Measurements from ENCODE around the gene MEGF9.

MEGF9 gene

DNA sequence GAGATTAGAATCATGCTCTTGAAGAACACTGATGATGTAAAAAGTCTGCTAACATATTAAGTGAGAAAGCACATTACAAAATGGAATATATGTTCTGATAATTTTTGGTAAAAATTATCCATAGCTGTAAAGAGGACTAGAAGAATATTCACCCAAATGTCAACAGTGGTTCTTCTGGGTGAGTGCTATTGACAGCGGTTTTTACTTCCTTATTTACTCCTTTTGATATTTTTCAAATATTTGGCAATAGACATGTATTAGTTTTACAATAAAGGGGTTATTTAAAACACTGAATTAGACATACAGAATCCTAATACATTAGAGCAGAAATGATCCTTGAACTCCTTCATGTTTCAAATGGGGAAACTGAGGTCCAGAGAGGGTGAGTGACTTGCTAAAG, 26.9 kb upstream of the MEGF9 start:
- Mint-ChIP-seq H3K27me3 (no peaks in the 10 kb centered on the region), H3K4me3 (no peak overlapping the region), H3K9me3 (peaks cover 0 to 2% of the 10 kb centered on the region in 2 donors), H3K4me1 (no peaks in the 10 kb centered on the region), H3K27ac (no peak overlapping the region), H3K36me3 (peaks cover 2 to 9% of the 10 kb centered on the region in 2 donors)
- no peak for DNase-seq
- ATAC-seq (replicated peaks), result no peak

GRCh38 chr9:120740132-120740531, 25.9 kb upstream of the MEGF9 start:
- Mint-ChIP-seq H3K27ac (peak overlapping the region; percentile 20), H3K27me3 (no peaks in the 10 kb centered on the region), H3K9me3 (no peaks in the 10 kb centered on the region), H3K36me3 (peaks cover 0 to 10% of the 10 kb centered on the region in 2 donors), H3K4me1 (peaks cover 6 to 8% of the 10 kb centered on the region in 2 donors), H3K4me3 (no peak overlapping the region)
- DNase-seq (no peak), ATAC-seq (replicated peaks) (no peak)

GRCh38 chr9:120737416-120738165, 23.3 kb upstream of the MEGF9 start:
- Mint-ChIP-seq H3K4me1 (peaks cover 11 to 13% of the 10 kb centered on the region in 2 donors), H3K36me3 (peaks cover 0 to 6% of the 10 kb centered on the region in 2 donors), H3K9me3 (no peaks in the 10 kb centered on the region), H3K4me3 (no peak overlapping the region), H3K27me3 (no peaks in the 10 kb centered on the region), H3K27ac (no peak overlapping the region)
- no peak for ATAC-seq (replicated peaks)
- DNase-seq, result no peak

- Mint-ChIP-seq H3K27me3 (no peaks in the 10 kb centered on the region), H3K4me3 (no peak overlapping the region), H3K36me3 (peaks cover 0 to 6% of the 10 kb centered on the region in 2 donors), H3K4me1 (peaks cover 11 to 13% of the 10 kb centered on the region in 2 donors), H3K9me3 (no peaks in the 10 kb centered on the region), H3K27ac (no peak overlapping the region)
- DNase-seq (no peak), ATAC-seq (replicated peaks) (no peak)
These were observed 22.6 kb upstream of the MEGF9 start for GRCh38 chr9:120736881-120737280.

GRCh38 chr9:120735415-120736126, 21.3 kb upstream of the MEGF9 start:
- DNase-seq (no peak), ATAC-seq (replicated peaks) (peak; percentile 50 to 56)
- Mint-ChIP-seq H3K27ac (no peak overlapping the region), H3K9me3 (no peaks in the 10 kb centered on the region), H3K4me3 (no peak overlapping the region), H3K4me1 (peaks cover 13% of the 10 kb centered on the region in 2 donors), H3K27me3 (no peaks in the 10 kb centered on the region), H3K36me3 (peaks cover 0 to 6% of the 10 kb centered on the region in 2 donors)

GRCh38 chr9:120734607-120735410, 20.5 kb upstream of the MEGF9 start:
- no peak for DNase-seq
- Mint-ChIP-seq H3K27ac (no peak overlapping the region), H3K36me3 (peaks cover 0 to 6% of the 10 kb centered on the region in 2 donors), H3K4me1 (peaks cover 13% of the 10 kb centered on the region in 2 donors), H3K27me3 (no peaks in the 10 kb centered on the region), H3K4me3 (no peak overlapping the region), H3K9me3 (no peaks in the 10 kb centered on the region)
- no peak for ATAC-seq (replicated peaks)

DNA sequence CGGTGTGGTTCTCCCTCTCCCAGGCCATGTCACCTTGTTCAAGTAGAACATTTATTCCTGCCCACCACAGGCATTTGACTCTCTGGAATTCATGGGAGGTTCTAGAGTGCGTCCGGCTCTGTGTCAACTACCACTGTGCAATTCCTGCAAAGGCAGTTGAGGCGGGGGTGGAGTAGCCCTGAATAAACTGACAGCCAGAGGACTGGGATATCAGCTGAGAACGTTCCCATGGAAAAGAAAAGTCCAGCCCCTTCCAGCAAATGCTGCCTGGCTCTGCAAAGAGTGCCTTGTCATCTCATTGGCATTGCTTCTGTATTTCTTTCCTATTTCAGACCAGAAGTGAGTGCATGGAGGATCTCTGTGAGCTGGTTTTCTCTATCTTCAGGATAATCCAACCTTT, 18.9 kb upstream of the MEGF9 start:
- no peak for ATAC-seq (replicated peaks)
- Mint-ChIP-seq H3K36me3 (peaks cover 0 to 6% of the 10 kb centered on the region in 2 donors), H3K9me3 (no peaks in the 10 kb centered on the region), H3K4me3 (no peak overlapping the region), H3K27me3 (no peaks in the 10 kb centered on the region), H3K4me1 (peaks cover 13% of the 10 kb centered on the region in 2 donors), H3K27ac (no peak overlapping the region)
- no peak for DNase-seq

DNA sequence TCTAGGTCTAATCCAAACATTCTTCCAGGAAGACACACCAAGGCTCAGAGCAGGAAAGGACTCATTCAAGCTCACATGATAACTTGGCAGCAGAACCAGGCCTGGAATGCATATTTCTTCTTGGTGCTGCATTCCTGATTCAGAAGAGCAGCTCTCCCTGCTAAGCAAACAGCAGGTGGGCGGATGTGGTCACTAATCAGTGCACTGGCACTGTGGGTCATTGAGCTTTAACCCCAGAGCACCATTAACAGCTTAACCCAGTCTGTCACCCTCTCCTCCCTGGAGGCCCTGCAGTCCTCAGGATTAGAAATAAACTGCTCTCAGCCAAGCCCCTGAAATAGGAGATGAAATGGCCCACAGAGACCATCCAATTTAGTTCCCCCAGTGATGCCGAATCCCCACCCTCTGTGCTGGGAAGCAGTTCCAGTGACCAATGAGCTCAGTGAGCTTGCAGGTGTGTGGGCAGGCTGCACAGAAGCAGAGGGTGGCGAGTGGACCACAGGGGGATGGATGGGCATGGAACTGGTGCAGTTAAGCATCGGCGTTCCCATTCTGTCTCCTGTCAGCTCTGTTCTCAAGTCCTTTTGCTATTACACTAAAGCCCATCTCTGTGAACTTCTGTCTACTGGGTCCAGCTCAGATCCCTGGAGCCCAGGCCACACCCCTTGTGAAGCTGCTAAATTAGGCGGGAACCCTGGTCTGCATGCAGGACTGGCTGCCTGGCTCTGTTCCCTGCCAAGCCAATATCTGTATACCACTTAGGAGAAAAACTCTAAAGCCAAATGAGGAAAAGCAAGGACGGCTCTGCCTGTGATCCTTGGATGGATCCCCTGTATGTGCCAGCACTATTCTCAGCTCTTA, 16.6 kb upstream of the MEGF9 start:
- H3K4me3 Mint-ChIP-seq, result no peak overlapping the region
- H3K4me1 Mint-ChIP-seq, result peaks cover 13% of the 10 kb centered on the region in 2 donors
- peaks cover 0 to 4% of the 10 kb centered on the region in 2 donors for H3K36me3 Mint-ChIP-seq
- no peak for ATAC-seq (replicated peaks)
- H3K9me3 Mint-ChIP-seq, result no peaks in the 10 kb centered on the region
- H3K27me3 Mint-ChIP-seq, result no peaks in the 10 kb centered on the region
- H3K27ac Mint-ChIP-seq, result no peak overlapping the region
- no peak for DNase-seq

DNA sequence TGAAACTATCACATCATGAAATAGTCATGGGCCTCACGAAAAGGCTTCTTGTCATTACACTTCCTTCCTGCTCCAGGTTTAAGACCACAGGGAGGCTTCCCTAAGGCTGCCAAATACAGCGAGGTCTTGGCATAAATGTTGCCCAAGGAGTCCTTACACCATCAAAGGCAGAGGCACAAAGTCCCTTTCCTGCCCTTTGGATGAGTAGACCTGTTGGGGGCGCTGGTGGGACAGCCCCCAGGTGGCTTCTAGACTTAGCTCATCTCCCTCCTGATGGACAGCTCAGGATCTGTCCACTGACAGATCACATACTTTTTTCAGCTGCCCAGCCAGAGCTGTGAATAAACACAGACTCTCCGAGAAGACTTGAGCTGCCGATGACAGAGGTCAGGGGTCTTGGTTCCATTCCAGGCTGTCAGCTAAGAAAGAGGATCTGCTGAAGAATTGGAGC, 15.5 kb upstream of the MEGF9 start:
- Mint-ChIP-seq H3K4me1 (peaks cover 2 to 3% of the 10 kb centered on the region in 2 donors), H3K36me3 (no peaks in the 10 kb centered on the region), H3K27me3 (no peaks in the 10 kb centered on the region), H3K9me3 (no peaks in the 10 kb centered on the region), H3K27ac (no peak overlapping the region), H3K4me3 (no peak overlapping the region)
- DNase-seq (no peak), ATAC-seq (replicated peaks) (no peak)

DNA sequence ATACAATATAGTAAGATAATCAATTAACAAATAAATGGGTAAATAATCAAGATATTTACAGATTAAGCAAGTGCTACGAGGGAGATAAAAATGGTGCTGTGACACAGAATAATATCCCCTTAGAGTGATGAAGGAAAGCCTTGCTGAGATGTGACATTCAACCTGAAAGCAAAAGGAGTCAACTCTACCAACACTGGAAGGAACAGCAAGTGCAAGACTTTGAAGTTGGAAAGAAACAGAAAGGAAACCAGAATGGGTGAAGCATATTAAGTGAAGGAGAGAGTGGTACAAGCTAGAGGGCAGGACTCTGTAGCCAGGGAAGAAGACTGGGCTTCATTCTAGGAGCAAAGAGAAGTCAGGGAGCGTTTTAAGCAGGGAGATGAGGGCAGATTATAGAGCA, 12.2 kb upstream of the MEGF9 start:
- H3K4me1 Mint-ChIP-seq, result peaks cover 0 to 2% of the 10 kb centered on the region in 2 donors
- no peaks in the 10 kb centered on the region for H3K9me3 Mint-ChIP-seq
- ATAC-seq (replicated peaks), result no peak
- no peak overlapping the region for H3K27ac Mint-ChIP-seq
- no peaks in the 10 kb centered on the region for H3K36me3 Mint-ChIP-seq
- H3K27me3 Mint-ChIP-seq, result no peaks in the 10 kb centered on the region
- DNase-seq, result no peak
- H3K4me3 Mint-ChIP-seq, result no peak overlapping the region

DNA sequence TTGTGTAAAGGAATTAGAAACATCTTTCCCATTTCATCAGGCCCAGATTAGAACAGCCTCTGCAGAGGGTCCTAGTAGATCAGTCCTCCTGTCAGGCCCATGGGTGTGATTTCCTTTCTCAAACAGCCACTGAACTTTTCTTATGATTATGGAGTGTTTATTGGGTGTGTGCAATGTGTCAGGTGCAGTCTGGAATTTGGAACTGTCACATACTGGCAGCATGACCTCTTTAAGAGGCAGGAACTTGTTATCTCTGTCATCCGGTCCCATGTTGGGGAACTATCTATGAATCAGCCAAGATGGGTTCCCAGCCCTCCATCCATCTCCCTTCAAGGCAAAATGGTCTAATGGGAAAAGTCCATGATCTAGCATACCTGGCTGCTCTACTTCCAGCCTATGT, 11.6 kb upstream of the MEGF9 start:
- ATAC-seq (replicated peaks) (no peak), DNase-seq (no peak)
- Mint-ChIP-seq H3K4me1 (peaks cover 0 to 2% of the 10 kb centered on the region in 2 donors), H3K27ac (no peak overlapping the region), H3K36me3 (no peaks in the 10 kb centered on the region), H3K4me3 (no peak overlapping the region), H3K9me3 (no peaks in the 10 kb centered on the region), H3K27me3 (no peaks in the 10 kb centered on the region)

GRCh38 chr9:120724757-120725400, 10.6 kb upstream of the MEGF9 start:
- Mint-ChIP-seq H3K9me3 (no peaks in the 10 kb centered on the region), H3K36me3 (peaks cover 0 to 3% of the 10 kb centered on the region in 2 donors), H3K27ac (no peak overlapping the region), H3K27me3 (no peaks in the 10 kb centered on the region), H3K4me3 (no peak overlapping the region), H3K4me1 (no peaks in the 10 kb centered on the region)
- DNase-seq, result no peak
- ATAC-seq (replicated peaks), result no peak

DNA sequence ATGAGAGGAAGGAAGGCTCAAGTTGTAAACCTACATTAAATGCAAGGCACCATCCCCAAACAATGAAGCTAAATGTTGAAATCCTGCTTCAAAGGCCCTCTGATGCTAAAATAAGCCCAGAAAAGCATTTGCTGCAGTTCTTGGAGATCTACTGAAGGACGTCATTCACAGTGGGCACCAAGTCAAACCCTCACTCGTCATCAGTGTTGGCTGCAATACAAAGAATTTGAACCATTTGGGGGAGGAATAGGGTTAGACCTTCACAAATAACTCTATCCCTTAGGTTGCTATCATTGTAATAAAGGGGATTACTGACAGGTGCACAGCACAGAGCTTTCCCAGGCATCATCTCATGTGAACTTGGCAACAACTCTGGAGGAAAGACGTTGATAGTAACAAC, 9.3 kb upstream of the MEGF9 start:
- DNase-seq (no peak), ATAC-seq (replicated peaks) (no peak)
- Mint-ChIP-seq H3K27ac (no peak overlapping the region), H3K9me3 (no peaks in the 10 kb centered on the region), H3K27me3 (no peaks in the 10 kb centered on the region), H3K36me3 (peaks cover 0 to 3% of the 10 kb centered on the region in 2 donors), H3K4me1 (no peaks in the 10 kb centered on the region), H3K4me3 (no peak overlapping the region)

All from stimulated activated naive B cell treated with anti-CD40 and anti-IgM and Interleukin-4, amounts not matched to agents 10 μg/mL and 1 μg/mL and 100 μg/mL, for 72 hours (primary cell).